K562 (cell line): ENCODE results near the gene FARSB. TPM values are rescaled to one million over a fixed set of nuclear protein-coding genes. Genes with fewer than 3 reads are reported as not detected.

ENCODE experiments used
- ATAC-seq: fragments of 200-7000 bp; cut with Tn5 transposase; 3 replicates; pipeline ENCODE4 v1.9.1; 2020; ENCODE audit warnings: moderate library complexity
- BruUV-seq: library from RNA; stranded (reverse); fragments of 400-500 nt; replicated peaks from 2 replicates; lab custom pipeline; 2021; lab: Mats Ljungman, UMichigan
- CTCF ChIA-PET: fragments of 300-600 bp; formaldehyde crosslinking; extraction: SDS; loops from one replicate; lab custom pipeline; 2021; ENCODE audit warnings: low intra/inter-chr PET ratio; lab: Yijun Ruan, JAX
- POLR2A ChIA-PET: fragments of 300-600, 350-650 bp; sonication (Branson Sonifier 250); formaldehyde crosslinking; extraction: SDS; loops from one replicate; lab custom pipeline; 2021; ENCODE audit warnings: antibody characterized with exemption, inconsistent platforms; lab: Yijun Ruan, JAX
- DNase-seq, 4 experiments: peaks; one replicate each; pipeline versions ENCODE4 v3.0.0 to v3.0.0-alpha.2; 2011 to 2018; ENCODE audit warnings: low spot score in 3 of 4, mixed read lengths in 3 of 4; ENCODE audit errors: extremely low read depth in 1 of 4
- FAIRE-seq: peaks from 2 replicates; lab custom pipeline; 2011; peaks lifted over from hg19 to GRCh38; lab: Jason Lieb, UNC
- H2AFZ ChIP-seq: 2 replicates; pipeline ENCODE4 v1.6.0; 2011; ENCODE audit warnings: low read depth, low read length, control low read depth, inconsistent platforms
- H3K27ac ChIP-seq: fragments of 200-600 bp; 3 replicates; pipeline ENCODE4 v1.8.0; 2011; ENCODE audit warnings: low read depth, mild to moderate bottlenecking, control low read depth, inconsistent platforms, low read length, moderate library complexity, mixed read lengths; ENCODE audit errors: extremely low read depth
- H3K27me3 ChIP-seq, 2 experiments: fragments of 300-600 bp in 1 of 2; 2 replicates in 1 of 2; 3 replicates in 1 of 2; pipeline versions ENCODE4 v1.6.0 to v1.8.0; 2011; ENCODE audit warnings: inconsistent platforms in 2 of 2, low read length in 2 of 2, mild to moderate bottlenecking in 1 of 2, mixed read lengths in 1 of 2, moderate library complexity in 1 of 2; ENCODE audit not compliant: control insufficient read depth in 2 of 2, insufficient read depth in 2 of 2
- H3K36me3 ChIP-seq: fragments of 300-600 bp; 3 replicates; pipeline ENCODE4 v1.8.0; 2011; ENCODE audit warnings: mild to moderate bottlenecking, low read length, inconsistent platforms; ENCODE audit not compliant: control insufficient read depth, insufficient read depth
- H3K4me1 ChIP-seq, 2 experiments: fragments of 200-600 bp in 1 of 2; replicated peaks in 1 of 2; 2 replicates in 1 of 2; 3 replicates in 1 of 2; pipeline versions ENCODE4 v1.5.1 to v1.8.0; 2011; ENCODE audit warnings: inconsistent platforms in 2 of 2, low read length in 2 of 2, mild to moderate bottlenecking in 1 of 2, mixed read lengths in 1 of 2, moderate library complexity in 1 of 2; ENCODE audit not compliant: control insufficient read depth in 2 of 2, insufficient read depth in 2 of 2
- H3K4me2 ChIP-seq: 2 replicates; pipeline ENCODE4 v1.6.1; 2011; ENCODE audit warnings: low read length, control low read depth, inconsistent platforms, mixed read lengths; ENCODE audit not compliant: insufficient read depth
- H3K4me3 ChIP-seq: fragments of 200-600 bp; sonication (generic), shearing (Covaris generic); 2 replicates; pipeline ENCODE4 v1.5.1; 2016; ENCODE audit warnings: control low read depth, inconsistent platforms
- H3K79me2 ChIP-seq: fragments of 200-600 bp; 3 replicates; pipeline ENCODE4 v1.8.0; 2011; ENCODE audit warnings: low read length, inconsistent platforms; ENCODE audit not compliant: control insufficient read depth, insufficient read depth
- H3K9ac ChIP-seq, 2 experiments: 2 replicates each; pipeline versions ENCODE4 v1.6.0 to v1.6.1; 2011; ENCODE audit warnings: low read depth in 2 of 2, low read length in 2 of 2, control low read depth in 1 of 2, inconsistent platforms in 1 of 2, mild to moderate bottlenecking in 1 of 2, mixed read lengths in 1 of 2; ENCODE audit not compliant: insufficient read depth in 1 of 2
- H3K9me1 ChIP-seq: one replicate; pipeline ENCODE4 v1.6.0; 2011; ENCODE audit warnings: inconsistent platforms, mild to moderate bottlenecking, low read length, moderate library complexity; ENCODE audit not compliant: control insufficient read depth, insufficient read depth
- H3K9me3 ChIP-seq: replicated peaks from 2 replicates; pipeline ENCODE4 v1.5.1; 2011; ENCODE audit warnings: low read depth, low read length, inconsistent platforms; ENCODE audit not compliant: control insufficient read depth, insufficient read depth
- H4K20me1 ChIP-seq: replicated peaks from 2 replicates; pipeline ENCODE4 v1.6.1; 2011; ENCODE audit warnings: low read length, inconsistent platforms, mixed read lengths; ENCODE audit not compliant: control insufficient read depth, insufficient read depth
- CEBPG ChIP-seq, 3 experiments: fragments of 200-800 bp in 1 of 3; sonication (Bioruptor generic) in 1 of 3; sonication (generic) in 1 of 3; formaldehyde crosslinking in 1 of 3; IDR thresholded peaks in 2 of 3; conservative IDR thresholded peaks in 1 of 3; 2 replicates each; pipeline versions ENCODE4 v1.6.1 to v1.8.0; 2016 to 2022; ENCODE audit warnings: missing compliant biosample characterization in 2 of 3, missing genetic modification characterization in 2 of 3, mild to moderate bottlenecking in 1 of 3, missing genetic modification reagents in 1 of 3
- EWSR1 ChIP-seq: fragments of 450-650 bp; IDR thresholded peaks from 2 replicates; pipeline ENCODE4 v1.6.1; 2018; ENCODE audit warnings: borderline replicate concordance, mild to moderate bottlenecking, low read depth, moderate library complexity; ENCODE audit not compliant: partially characterized antibody
- FOSL1 ChIP-seq: fragments of 200-800 bp; sonication (Bioruptor generic); conservative IDR thresholded peaks from 2 replicates; pipeline ENCODE4 v1.6.1; 2016; ENCODE audit warnings: missing genetic modification characterization, missing compliant biosample characterization
- ZNF699 ChIP-seq: fragments of 250-450 bp; sonication (Bioruptor Pico); IDR thresholded peaks from 2 replicates; pipeline ENCODE4 v1.8.0; 2021; ENCODE audit warnings: mild to moderate bottlenecking, moderate library complexity; ENCODE audit not compliant: insufficient replicate concordance
- WGBS: fragments of 100-300 bp; shearing (Covaris generic); methylation state at CpG from one replicate; pipeline ENCODE4 v1.1.6; 2016; ENCODE audit warnings: low coverage, mixed read lengths; ENCODE audit not compliant: insufficient coverage; ENCODE audit errors: missing lambda C conversion rate; 5-methylcytosine and 5-hydroxymethylcytosine counted together
- in situ Hi-C: fragments of 300-500 bp; cut with MboI; formaldehyde crosslinking; loops from 4 replicates; pipeline ENCODE4 v1.15.0; 2018; ENCODE audit warnings: inconsistent platforms, mixed read lengths
- intact Hi-C: fragments of 100-400 bp; cut with micrococcal nuclease; formaldehyde crosslinking; loops from 2 replicates; pipeline ENCODE4 v1.14.2; 2022
- polyA plus RNA-seq, 8 experiments: library from polyadenylated mRNA; depleted of rRNA in 4 of 8; stranded (reverse) in 5 of 8; unstranded in 3 of 8; fragments of >200 nt; fragmentation: Nextera tagmentation in 2 of 8; fragmentation: Illumina TruSeq in 1 of 8; extraction: Ambion mirVana in 2 of 8; extraction: Trizol in 1 of 8; gene quantifications; 2 replicates each; pipeline versions ENCODE4 v1.2.1 to v1.2.3, GENCODE V29; 2011 to 2014; ENCODE audit warnings: inconsistent platforms in 1 of 8, missing spikeins in 1 of 8
- total RNA-seq, 7 experiments: library from RNA; depleted of rRNA in 6 of 7; stranded (reverse); fragments of >200 nt in 6 of 7; fragmentation: Illumina TruSeq in 2 of 7; extraction: Trizol in 2 of 7; gene quantifications; 2 replicates each; pipeline versions ENCODE4 v1.2.1 to v1.2.3, GENCODE V29; 2011 to 2021; ENCODE audit warnings: low replicate concordance in 1 of 7

Gene FARSB
- total and polyA plus RNA-seq, 9 of the 15 experiments (the other 6 are each of a cell fraction or from before 2014, with no cell fraction given): 26.6 to 171 (median 55.7) TPM

DNA sequence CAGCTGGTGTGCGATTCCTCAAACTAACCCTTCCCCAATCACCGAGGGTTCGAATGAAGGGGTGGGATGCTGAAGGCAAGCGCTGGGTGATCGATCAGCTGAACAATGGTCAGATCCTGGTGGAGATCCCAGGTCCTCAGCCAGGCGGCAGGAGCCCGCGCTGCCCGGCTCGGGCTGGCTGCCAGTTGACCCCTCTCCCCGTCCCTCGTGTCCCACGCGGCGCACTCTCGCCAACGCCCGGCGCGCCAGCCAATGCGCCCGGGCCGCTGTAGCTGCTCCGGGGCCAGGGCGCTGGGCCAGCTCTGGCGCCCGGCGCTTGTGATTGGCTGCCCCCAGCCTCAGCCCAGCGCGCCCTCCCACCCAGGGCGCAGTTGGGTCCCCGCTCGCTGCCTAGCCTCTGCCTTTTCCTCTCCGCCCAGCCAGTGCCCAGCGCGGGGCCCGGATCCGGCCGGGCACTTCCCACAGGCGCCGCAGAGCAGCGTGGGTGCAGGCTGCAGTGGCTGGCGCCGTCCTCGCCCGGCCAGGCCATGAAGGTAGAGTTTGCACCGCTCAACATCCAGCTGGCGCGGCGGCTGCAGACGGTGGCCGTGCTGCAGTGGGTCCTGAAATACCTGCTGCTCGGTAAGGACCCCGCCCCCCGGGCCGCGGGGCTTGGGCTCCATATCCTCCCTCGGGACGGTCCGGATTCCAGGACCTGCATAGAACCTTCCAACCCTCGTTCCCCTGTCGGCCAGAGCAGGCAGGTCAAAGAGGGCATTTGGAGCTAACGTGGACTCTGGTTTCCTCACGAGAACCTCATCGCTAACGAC, 15.6 kb upstream of the FARSB start, which contains the start of gene MOGAT1:
Gene MOGAT1 (plus strand): TSS at position 400 of the 809 bp plus-strand sequence. CDS start 128 bp downstream, at position 528.
- WGBS: 31% methylated on average over 24 of the region's 66 CpGs
- H3K9me1 ChIP-seq: no peaks in the 10 kb centered on the region
- peak within 1 kb of the TSS; percentile 24; the same call in 1 of the 2 replicates for H2AFZ ChIP-seq
- DNase-seq (no peak), FAIRE-seq (no peak), ATAC-seq (peak; percentile 32; the same call in 2 of the 3 replicates)
- intact Hi-C loops (no loop called here), in situ Hi-C loops (no loop called here)
- no peaks in the 10 kb centered on the region for H3K9me3 ChIP-seq
- TF ChIP-seq CEBPG (CRISPR knock-in tag; IDR thresholded peaks at IDR 0.05) (no peak), CEBPG (tag; conservative IDR thresholded peaks at IDR 0.05 in 1 of 2, IDR thresholded peaks at IDR 0.05 in 1 of 2) (no peak), ZNF699 (CRISPR knock-in tag) (no peak), FOSL1 (tag) (no peak), EWSR1 (no peak)
- H3K79me2 ChIP-seq: no peaks in the 10 kb centered on the region
- no TSS peak for BruUV-seq
- H3K27me3 ChIP-seq: no peaks in the 10 kb centered on the region
- no peaks in the 10 kb centered on the region for H3K36me3 ChIP-seq
- no peak within 1 kb of the TSS for H3K4me3 ChIP-seq
- H3K4me1 ChIP-seq: peaks cover 6 to 8% of the 10 kb centered on the region in 2 experiments; a peak in 3 of 5 replicates
- H3K4me2 ChIP-seq: no peak within 1 kb of the TSS; the same call in 1 of the 2 replicates
- no peak within 1 kb of the TSS for H3K27ac ChIP-seq
- CTCF ChIA-PET: no interaction called here
- POLR2A ChIA-PET: no interaction called here
- no peak within 1 kb of the TSS for H3K9ac ChIP-seq
- no peaks in the 10 kb centered on the region for H4K20me1 ChIP-seq
